Activated T-cell treated with anti-CD3 and anti-CD28 coated beads for 1 hour (primary cell): ENCODE measurements around the gene FKBP7.
"Not testable (repeated sequence)": the region's sequence is repeated elsewhere in the genome, so short reads cannot be mapped to it uniquely, and the experiment has no call there.

Experiments
- DNase-seq: peaks from one replicate; pipeline ENCODE4 v3.0.0-alpha.2; 2020; ENCODE audit warnings: low read depth

Gene FKBP7

DNA sequence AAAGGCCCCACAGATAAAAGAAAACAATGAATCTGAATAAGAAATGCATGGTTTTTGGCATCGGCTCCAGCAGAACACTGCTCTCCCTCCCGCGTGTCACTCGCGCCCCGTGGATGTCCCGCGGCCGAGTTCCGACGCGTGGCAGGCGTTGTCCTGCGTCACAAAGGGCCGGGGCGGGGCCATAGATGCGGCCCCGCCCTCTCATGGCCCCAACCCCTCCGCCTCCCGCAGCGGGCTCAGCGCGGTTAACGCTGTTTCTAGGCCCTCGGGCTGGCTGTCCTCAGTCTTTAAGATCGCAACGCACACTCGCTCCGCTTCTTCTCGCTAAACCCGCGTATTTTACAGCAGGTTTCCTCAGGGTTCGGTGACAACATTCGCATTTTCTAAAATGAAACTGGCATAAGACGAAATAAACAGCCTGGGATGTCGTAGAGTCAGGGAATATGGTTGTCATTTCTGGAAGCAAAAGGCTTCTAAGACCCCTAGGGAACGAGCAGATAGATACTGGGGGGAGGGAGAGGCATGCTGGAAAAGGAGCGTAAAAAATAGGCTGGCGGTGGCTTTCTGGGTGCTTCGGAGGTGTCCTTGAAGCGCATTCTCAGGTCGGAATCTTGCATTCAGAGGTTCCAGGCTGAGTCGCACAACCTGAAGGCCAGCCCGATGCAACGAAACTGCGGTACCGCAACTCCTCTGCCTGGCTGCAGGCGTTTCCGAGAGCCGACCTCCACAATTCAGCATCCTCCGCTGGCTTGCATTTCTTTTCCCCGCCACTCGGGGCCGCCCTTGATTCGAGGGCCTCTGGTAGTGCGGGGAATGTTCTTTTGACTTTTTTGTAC lies at the start of gene FKBP7:
Gene FKBP7, minus strand, starts transcription at position 162 of the 836 bp plus-strand sequence. Its CDS starts 101 bp downstream, at position 61.
- peak; percentile 80 for DNase-seq

GRCh38 chr2:178527592-178527991 lies 49.2 kb upstream of the FKBP7 start:
- no peak for DNase-seq

- no peak for DNase-seq
Observed at GRCh38 chr2:178526256-178526655, 47.9 kb upstream of the FKBP7 start.

DNA sequence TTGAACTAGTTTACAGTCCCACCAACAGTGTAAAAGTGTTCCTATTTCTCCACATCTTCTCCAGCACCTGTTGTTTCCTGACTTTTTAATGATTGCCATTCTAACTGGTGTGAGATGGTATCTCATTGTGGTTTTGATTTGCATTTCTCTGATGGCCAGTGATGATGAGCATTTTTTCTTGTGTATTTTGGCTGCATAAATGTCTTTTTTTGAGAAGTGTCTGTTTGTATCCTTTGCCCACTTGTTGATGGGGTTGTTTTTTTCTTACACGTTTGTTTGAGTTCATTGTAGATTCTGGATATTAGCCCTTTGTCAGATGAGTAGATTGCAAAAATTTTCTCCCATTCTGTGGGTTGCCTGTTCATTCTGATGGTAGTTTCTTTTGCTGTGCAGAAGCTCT lies 47.1 kb upstream of the FKBP7 start:
- DNase-seq: not testable (repeated sequence)

DNA sequence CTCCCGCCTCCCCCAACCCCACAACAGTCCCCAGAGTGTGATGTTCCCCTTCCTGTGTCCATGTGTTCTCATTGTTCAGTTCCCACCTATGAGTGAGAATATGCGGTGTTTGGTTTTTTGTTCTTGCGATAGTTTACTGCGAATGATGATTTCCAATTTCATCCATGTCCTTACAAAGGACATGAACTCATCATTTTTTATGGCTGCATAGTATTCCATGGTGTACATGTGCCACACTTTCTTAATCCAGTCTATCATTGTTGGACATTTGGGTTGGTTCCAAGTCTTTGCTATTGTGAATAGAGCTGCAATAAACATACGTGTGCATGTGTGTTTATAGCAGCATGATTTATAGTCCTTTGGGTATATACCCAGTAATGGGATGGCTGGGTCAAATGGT lies 46.6 kb upstream of the FKBP7 start:
- DNase-seq: not testable (repeated sequence)

GRCh38 chr2:178523596-178524134 lies 45.3 kb upstream of the FKBP7 start:
- DNase-seq: no peak

DNA sequence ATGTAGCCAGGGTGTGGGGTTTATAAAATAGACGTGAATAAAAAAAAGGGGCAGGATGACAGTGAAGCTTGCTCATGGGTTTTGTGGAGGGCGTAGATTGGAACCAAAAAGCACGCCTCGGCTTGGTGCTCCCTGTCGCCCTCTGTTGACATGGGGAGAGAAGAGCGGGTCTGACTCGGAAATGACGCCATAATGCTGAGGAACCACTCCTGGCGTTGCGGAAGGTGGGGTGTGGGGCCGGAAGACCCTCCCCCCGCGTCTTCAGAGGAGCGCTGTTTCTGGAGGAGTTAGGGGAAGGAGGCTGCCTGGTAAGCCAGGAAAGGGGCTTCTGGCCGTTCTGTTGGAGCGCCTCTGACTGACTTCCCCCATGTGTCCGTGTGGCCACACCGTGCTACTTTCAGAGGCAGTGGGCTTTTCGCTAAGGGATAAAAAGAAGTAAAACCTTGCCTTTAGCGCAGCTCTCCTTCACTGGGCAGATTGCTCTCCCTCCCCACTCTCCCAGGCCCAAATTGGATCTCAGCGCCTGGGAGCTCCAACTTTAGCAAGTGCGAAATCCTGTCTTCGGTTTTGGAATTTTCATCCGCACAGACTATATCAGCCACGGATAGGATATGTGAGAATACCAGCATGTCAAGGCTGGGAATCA lies 44.7 kb upstream of the FKBP7 start:
- peak; percentile 68 for DNase-seq

GRCh38 chr2:178521304-178522150 lies 43.1 kb upstream of the FKBP7 start:
- no peak for DNase-seq

GRCh38 chr2:178517496-178517895 lies 39.1 kb upstream of the FKBP7 start:
- no peak for DNase-seq

GRCh38 chr2:178514664-178515063 lies 36.3 kb upstream of the FKBP7 start:
- no peak for DNase-seq

GRCh38 chr2:178513876-178514275 lies 35.5 kb upstream of the FKBP7 start:
- no peak for DNase-seq

- DNase-seq: no peak
Observed at GRCh38 chr2:178512484-178512883, 34.1 kb upstream of the FKBP7 start.

DNA sequence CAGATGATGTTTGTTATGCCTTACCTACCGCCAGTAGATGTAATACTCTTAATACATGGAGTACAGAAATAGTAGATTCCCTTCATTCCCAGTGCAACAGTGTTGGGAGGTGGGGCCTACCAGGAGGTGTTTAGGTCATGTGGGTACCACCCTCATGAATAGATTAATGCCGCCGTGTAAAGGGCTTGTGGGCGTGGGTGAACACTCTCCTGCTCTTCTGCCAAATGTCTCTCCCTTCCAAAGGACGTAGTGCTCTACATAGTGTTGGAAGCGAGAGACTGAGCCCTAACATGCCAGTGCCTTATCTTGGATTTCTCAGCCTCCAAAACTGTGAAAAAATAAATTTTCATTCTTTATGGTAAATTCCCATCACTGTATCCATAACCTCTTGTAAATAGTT lies 32.0 kb upstream of the FKBP7 start:
- DNase-seq: no peak

GRCh38 chr2:178508646-178509045 lies 30.2 kb upstream of the FKBP7 start:
- DNase-seq: no peak

DNA sequence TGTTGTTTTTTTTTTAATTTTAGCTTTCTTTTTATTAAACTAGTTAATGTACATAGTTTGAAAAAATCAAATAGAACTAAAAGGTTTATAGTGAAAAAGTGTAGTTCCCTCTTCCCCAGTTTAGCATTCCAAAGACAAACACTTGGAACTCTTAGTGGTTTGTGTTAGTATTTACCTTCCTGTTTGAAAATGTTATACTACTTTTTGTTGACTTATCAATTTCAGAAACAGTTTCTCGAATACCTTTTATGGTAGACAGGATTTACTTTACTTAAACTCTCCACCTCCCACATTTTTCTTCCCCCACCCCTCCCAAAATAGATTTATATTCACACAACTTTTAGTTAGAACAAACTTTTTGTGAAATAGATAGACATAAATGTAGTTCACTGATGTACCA lies 28.5 kb upstream of the FKBP7 start:
- DNase-seq: no peak

DNA sequence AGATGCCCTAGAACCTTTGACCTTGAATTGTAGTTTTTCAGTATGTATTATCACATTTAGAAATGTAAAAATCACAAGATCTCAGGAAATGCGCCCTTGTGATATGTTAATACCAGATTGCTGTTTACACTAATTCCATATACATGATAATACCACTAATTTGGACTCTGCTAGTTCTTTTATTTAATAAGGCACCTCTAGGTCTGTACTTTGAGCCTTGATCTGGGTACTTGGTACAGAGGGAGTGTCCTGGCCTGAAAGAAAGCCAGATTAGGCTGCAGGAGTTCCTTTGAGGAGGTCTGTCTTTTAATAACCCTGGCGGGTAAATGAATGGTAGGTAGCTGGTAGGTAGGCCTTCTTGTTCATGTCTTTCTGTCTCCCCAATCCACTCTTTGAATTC lies 28.1 kb upstream of the FKBP7 start:
- DNase-seq: no peak

GRCh38 chr2:178506101-178506500 lies 27.7 kb upstream of the FKBP7 start:
- DNase-seq: no peak

DNA sequence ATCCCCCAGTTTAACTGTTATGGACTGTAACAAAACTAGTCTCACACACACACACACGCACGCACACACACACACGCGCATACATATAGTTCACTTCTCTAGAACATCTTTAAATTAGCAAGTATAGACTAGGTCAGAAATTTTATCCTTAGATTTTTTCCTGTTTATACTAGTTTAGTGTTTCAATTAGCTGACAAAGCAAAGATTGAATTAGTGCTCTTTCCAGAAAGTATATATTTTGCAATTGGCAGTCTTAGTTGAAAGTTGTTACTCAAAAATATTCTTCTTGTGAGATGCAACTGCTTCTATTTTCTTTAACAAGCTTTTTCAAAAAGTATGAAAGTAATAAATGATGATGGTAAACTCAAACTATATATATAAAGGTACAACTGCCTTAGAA lies 24.4 kb upstream of the FKBP7 start:
- DNase-seq: no peak

- no peak for DNase-seq
Observed at GRCh38 chr2:178499640-178500039, 21.2 kb upstream of the FKBP7 start.

DNA sequence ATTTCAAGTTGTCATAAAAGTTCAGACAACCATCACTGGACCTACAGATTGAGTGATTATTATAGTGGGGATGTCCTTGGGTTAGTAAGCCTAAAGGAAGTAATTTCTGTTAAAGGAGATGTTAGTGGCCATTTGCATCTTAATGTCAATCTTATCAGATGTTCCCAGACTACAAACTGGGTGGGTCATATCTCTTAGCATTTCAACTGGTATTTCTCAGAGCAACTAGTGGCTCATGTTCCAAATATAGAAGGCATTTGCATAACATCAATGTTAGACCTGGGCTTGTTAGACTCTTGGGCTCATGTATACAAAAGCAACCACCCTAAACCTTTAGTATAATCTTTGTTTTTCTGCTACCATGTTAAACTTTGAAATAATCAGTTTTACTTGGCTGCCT lies 19.7 kb upstream of the FKBP7 start:
- DNase-seq: no peak

DNA sequence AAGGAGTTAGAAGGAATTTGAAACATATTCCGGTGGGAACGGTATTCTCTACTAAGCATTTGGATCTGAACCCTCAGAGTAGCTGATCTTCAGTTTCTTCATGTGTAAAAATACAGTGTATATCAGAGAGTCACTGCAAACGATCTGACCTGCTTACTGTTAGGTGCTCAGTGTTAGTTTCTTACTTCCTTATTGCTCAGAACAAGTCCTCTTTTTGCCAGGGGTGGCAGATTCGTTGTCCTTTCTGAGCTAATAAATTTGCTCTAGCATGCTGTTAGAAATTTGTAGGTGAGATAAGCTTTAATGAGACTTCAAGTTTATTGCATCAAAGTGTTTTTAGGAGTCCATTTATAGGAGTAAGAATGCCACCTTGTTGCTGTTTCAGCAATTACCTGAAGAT lies 17.6 kb upstream of the FKBP7 start:
- no peak for DNase-seq

- no peak for DNase-seq
Observed at GRCh38 chr2:178491612-178492011, 13.2 kb upstream of the FKBP7 start.
